Spleen (tissue), 7 donors: ENCODE data around the gene PAFAH1B1.

Experiments
- POLR2A ChIP-seq, 3 donors: fragments of 450-650 bp; IDR thresholded peaks; one replicate each; pipeline ENCODE4 v1.5.1; 2017; ENCODE audit warnings: antibody characterized with exemption in 3 of 3, mild to moderate bottlenecking in 1 of 3
- POLR2AphosphoS5 ChIP-seq, 3 donors: sonication (generic); formaldehyde crosslinking; IDR thresholded peaks; one replicate each; pipeline ENCODE4 v1.5.1; 2017; ENCODE audit warnings: antibody characterized with exemption in 3 of 3
- TF ChIP-seq, protein P1 (sequence below), 11 experiments: fragments of 200-600 bp in 7 of 11; fragments of 450-650 bp in 4 of 11; sonication (generic) in 4 of 11; IDR thresholded peaks in 8 of 11; conservative IDR thresholded peaks in 3 of 11; 1 replicate in 7 of 11; 2 replicates in 4 of 11; pipeline versions ENCODE4 v1.4.0 to v1.8.0; 2016 to 2021; ENCODE audit warnings: antibody characterized with exemption in 11 of 11, inconsistent platforms in 4 of 11, mild to moderate bottlenecking in 1 of 11
- donor health status: DM: no; HTN: no; CAD: no; lungs with moderate emphysema.
- donor health status: DM: no; HTN: no; CAD: no.
- donor health status: DM: no; HTN: no; CAD: no.

DNA sequence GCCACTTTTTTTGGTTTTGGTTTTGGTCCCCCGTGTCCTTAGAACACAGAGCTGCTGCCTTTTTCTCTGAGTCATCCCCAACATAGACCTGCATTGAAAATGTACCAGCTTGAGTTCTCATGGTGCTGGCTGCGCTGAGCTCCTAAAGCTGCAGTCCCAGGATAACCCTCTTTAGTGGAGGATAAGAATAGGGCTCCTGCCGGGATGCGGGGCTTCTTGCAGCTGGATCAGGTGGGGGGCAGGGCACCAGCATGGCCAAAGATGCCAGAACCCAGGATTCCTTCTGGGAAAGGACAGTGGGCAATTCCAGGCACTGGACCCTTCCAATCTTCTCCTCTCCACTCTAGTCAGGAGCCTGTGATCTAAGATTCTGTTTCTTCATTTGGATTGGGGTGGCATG, 126.4 kb downstream of the PAFAH1B1 start:
- TF ChIP-seq, protein P1, sequence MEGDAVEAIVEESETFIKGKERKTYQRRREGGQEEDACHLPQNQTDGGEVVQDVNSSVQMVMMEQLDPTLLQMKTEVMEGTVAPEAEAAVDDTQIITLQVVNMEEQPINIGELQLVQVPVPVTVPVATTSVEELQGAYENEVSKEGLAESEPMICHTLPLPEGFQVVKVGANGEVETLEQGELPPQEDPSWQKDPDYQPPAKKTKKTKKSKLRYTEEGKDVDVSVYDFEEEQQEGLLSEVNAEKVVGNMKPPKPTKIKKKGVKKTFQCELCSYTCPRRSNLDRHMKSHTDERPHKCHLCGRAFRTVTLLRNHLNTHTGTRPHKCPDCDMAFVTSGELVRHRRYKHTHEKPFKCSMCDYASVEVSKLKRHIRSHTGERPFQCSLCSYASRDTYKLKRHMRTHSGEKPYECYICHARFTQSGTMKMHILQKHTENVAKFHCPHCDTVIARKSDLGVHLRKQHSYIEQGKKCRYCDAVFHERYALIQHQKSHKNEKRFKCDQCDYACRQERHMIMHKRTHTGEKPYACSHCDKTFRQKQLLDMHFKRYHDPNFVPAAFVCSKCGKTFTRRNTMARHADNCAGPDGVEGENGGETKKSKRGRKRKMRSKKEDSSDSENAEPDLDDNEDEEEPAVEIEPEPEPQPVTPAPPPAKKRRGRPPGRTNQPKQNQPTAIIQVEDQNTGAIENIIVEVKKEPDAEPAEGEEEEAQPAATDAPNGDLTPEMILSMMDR (IDR thresholded peaks at IDR 0.05 in 8 of 11, conservative IDR thresholded peaks at IDR 0.05 in 3 of 11): no peak
- TF ChIP-seq POLR2A (IDR thresholded peaks at IDR 0.05): no peak
- no peak for TF ChIP-seq POLR2AphosphoS5 (IDR thresholded peaks at IDR 0.05)
